ENCODE results near the gene LRIF1. TPM values are rescaled to one million over a fixed set of nuclear protein-coding genes. Genes with fewer than 3 reads are reported as not detected.
A peak's percentile ranks its signal among the peaks of the same experiment; 100 is the strongest.
"Not testable (repeated sequence)": the region's sequence is repeated elsewhere in the genome, so short reads cannot be mapped to it uniquely, and the experiment has no call there.

Gene LRIF1, protein sequence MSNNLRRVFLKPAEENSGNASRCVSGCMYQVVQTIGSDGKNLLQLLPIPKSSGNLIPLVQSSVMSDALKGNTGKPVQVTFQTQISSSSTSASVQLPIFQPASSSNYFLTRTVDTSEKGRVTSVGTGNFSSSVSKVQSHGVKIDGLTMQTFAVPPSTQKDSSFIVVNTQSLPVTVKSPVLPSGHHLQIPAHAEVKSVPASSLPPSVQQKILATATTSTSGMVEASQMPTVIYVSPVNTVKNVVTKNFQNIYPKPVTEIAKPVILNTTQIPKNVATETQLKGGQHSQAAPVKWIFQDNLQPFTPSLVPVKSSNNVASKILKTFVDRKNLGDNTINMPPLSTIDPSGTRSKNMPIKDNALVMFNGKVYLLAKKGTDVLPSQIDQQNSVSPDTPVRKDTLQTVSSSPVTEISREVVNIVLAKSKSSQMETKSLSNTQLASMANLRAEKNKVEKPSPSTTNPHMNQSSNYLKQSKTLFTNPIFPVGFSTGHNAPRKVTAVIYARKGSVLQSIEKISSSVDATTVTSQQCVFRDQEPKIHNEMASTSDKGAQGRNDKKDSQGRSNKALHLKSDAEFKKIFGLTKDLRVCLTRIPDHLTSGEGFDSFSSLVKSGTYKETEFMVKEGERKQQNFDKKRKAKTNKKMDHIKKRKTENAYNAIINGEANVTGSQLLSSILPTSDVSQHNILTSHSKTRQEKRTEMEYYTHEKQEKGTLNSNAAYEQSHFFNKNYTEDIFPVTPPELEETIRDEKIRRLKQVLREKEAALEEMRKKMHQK
- 8.5 and 9.5 TPM in 2 replicates for total RNA-seq (2022)
- Bru-seq, nascent RNA: percentile 78 among the genes with signal in this experiment
- BruChase-seq, experiment 1, labeled RNA remaining after a 6-hour chase: percentile 78 among the genes with signal in this experiment
- BruChase-seq, experiment 2, labeled RNA remaining after a 2-hour chase: percentile 85 among the genes with signal in this experiment
- long read RNA-seq, transcript LRIF1-201 (4 exons, 3,475 nt): major isoform, 11 of 27 reads
- long read RNA-seq, transcript LRIF1-202 (3 exons, 1,796 nt): minor isoform, 10 of 27 reads
- long read RNA-seq, partial matches to known transcripts: 1 of 27 reads
- long read RNA-seq, other reads (novel, unspliced or antisense): 5 of 27 reads

DNA sequence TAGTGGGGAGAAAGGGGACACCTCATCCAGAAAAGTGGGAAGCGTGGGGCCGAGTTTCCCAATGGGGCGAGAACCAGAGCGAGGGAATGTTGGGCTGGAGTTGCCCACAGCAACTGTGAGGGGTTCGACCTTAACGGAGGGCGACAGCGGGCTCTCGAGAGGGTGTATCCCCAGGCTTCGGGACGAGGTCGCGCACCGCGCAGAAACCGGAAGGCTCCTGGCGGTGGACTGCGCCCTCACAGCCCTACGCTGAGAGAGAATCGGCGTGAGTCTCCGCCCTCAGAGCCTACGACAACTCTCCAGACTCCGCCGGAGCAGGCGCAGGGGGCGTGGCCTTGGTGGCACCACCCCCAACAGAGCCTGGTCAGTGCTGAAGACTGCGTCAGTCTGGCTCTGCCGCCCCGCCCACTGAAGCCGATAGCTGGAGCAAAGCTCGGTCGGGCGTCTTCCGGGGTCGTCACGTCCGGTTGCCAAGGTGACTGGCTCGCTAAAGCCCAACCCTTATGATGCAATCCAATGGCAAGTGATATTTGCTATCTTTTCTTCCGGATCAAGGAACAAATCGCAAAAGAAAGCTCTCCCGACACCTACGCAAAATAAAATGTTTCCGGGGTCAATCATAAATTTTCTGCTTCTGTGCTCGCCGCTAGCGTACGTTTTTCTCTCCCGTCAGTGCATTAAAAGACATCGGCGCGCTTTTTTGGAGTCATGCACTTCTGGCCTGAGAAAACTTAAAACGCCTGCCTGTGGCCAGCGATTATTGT lies at the start of gene LRIF1:
Gene LRIF1, minus strand, starts transcription at position 232 of the 764 bp plus-strand sequence. CDS start 234 bp downstream, outside the sequence.
- ChIA-PET POLR2A (interaction anchor here (0.6 to 1.6 kb wide), 11 partner anchors 10 to 542 kb away, joined by 3 to 9 read pairs (median 3); no protein-coding TSS in a partner anchor), CTCF (no interaction called here)
- Mint-ChIP-seq H3K27ac (ENCODE audit: low read depth, unreplicated experiment) (peak within 1 kb of the TSS; percentile 44), H3K4me3 (ENCODE audit: unreplicated experiment) (peak within 1 kb of the TSS; percentile 70), H3K36me3 (ENCODE audit: insufficient read depth, unreplicated experiment) (peaks cover 10% of the 10 kb centered on the region), H3K27me3 (ENCODE audit: insufficient read depth, unreplicated experiment) (no peaks in the 10 kb centered on the region), H3K4me1 (ENCODE audit: insufficient read depth, unreplicated experiment) (peaks cover 5% of the 10 kb centered on the region), H3K9me3 (ENCODE audit: unreplicated experiment) (peaks cover 16% of the 10 kb centered on the region)
- peak; percentile 51 for DNase-seq (ENCODE audit: unreplicated experiment)
- TF ChIP-seq, protein P1, sequence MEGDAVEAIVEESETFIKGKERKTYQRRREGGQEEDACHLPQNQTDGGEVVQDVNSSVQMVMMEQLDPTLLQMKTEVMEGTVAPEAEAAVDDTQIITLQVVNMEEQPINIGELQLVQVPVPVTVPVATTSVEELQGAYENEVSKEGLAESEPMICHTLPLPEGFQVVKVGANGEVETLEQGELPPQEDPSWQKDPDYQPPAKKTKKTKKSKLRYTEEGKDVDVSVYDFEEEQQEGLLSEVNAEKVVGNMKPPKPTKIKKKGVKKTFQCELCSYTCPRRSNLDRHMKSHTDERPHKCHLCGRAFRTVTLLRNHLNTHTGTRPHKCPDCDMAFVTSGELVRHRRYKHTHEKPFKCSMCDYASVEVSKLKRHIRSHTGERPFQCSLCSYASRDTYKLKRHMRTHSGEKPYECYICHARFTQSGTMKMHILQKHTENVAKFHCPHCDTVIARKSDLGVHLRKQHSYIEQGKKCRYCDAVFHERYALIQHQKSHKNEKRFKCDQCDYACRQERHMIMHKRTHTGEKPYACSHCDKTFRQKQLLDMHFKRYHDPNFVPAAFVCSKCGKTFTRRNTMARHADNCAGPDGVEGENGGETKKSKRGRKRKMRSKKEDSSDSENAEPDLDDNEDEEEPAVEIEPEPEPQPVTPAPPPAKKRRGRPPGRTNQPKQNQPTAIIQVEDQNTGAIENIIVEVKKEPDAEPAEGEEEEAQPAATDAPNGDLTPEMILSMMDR (IDR thresholded peaks at IDR 0.05; ENCODE audit: unreplicated experiment): no peak
- intact Hi-C loops (cut with micrococcal nuclease): no loop called here
- BruUV-seq (replicated peaks): no TSS peak

DNA sequence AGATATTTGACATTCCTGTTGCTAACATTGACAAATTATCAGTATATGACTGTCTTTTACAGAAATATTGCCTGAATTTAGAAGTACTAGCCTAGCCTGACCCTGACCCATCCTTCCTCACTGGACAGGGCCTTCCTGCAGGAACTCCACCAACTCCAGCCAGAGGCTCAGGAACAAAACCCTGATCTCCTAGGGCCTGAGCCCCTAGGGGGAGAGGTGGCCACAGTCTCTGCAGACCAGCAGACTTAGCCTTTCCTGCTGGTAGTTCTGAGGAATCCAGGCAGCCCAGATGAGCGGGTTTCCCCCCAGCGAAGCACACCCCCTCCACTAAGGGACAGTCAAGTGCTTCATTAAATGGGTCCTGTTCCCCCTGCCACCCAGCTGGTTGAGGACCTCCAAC lies 44.3 kb upstream of the LRIF1 start:
- POLR2A ChIA-PET: no interaction called here
- no TSS peak for BruUV-seq (replicated peaks)
- no peaks in the 10 kb centered on the region for H3K36me3 Mint-ChIP-seq (ENCODE audit: insufficient read depth, unreplicated experiment)
- CTCF ChIA-PET: interaction anchor here (1.6 kb wide), 1 partner anchor 15 kb away, joined by 4 read pairs; no protein-coding TSS in a partner anchor
- DNase-seq (ENCODE audit: unreplicated experiment): no peak
- no peaks in the 10 kb centered on the region for H3K27me3 Mint-ChIP-seq (ENCODE audit: insufficient read depth, unreplicated experiment)
- H3K4me3 Mint-ChIP-seq (ENCODE audit: unreplicated experiment): no peak overlapping the region
- intact Hi-C loops (cut with micrococcal nuclease): no loop called here
- no peaks in the 10 kb centered on the region for H3K4me1 Mint-ChIP-seq (ENCODE audit: insufficient read depth, unreplicated experiment)
- peaks cover 34% of the 10 kb centered on the region for H3K9me3 Mint-ChIP-seq (ENCODE audit: unreplicated experiment)
- TF ChIP-seq, protein P1 (IDR thresholded peaks at IDR 0.05; ENCODE audit: unreplicated experiment): no peak
- no peak overlapping the region for H3K27ac Mint-ChIP-seq (ENCODE audit: low read depth, unreplicated experiment)

DNA sequence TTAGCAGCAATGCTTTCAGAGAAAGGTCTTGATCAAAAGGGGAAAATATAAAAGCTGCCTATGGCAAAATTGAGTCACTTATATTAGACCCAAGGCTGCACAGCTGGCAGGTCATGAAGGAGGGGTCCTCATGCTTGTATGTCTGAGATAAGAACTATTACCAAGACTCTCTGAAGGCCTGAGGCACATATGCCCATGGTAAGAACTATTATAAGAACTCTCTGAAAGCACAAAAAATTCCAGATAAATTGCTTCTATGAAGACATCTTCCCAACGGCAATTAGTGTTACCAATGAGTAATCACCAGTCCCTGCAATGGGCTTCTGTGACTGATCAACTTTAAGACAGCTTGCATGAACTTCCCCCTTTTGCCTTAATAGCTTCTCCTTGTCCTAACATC lies 42.8 kb upstream of the LRIF1 start:
- POLR2A ChIA-PET: no interaction called here
- DNase-seq (ENCODE audit: unreplicated experiment): no peak
- Mint-ChIP-seq H3K4me1 (ENCODE audit: insufficient read depth, unreplicated experiment) (no peaks in the 10 kb centered on the region), H3K9me3 (ENCODE audit: unreplicated experiment) (peaks cover 37% of the 10 kb centered on the region), H3K4me3 (ENCODE audit: unreplicated experiment) (no peak overlapping the region), H3K36me3 (ENCODE audit: insufficient read depth, unreplicated experiment) (no peaks in the 10 kb centered on the region), H3K27ac (ENCODE audit: low read depth, unreplicated experiment) (no peak overlapping the region), H3K27me3 (ENCODE audit: insufficient read depth, unreplicated experiment) (no peaks in the 10 kb centered on the region)
- intact Hi-C loops (cut with micrococcal nuclease): no loop called here
- TF ChIP-seq, protein P1 (IDR thresholded peaks at IDR 0.05; ENCODE audit: unreplicated experiment): no peak
- BruUV-seq (replicated peaks): no TSS peak
- CTCF ChIA-PET: interaction anchor here (0.6 to 1.6 kb wide), 5 partner anchors 13 to 501 kb away, joined by 3 to 4 read pairs (median 4); no protein-coding TSS in a partner anchor

DNA sequence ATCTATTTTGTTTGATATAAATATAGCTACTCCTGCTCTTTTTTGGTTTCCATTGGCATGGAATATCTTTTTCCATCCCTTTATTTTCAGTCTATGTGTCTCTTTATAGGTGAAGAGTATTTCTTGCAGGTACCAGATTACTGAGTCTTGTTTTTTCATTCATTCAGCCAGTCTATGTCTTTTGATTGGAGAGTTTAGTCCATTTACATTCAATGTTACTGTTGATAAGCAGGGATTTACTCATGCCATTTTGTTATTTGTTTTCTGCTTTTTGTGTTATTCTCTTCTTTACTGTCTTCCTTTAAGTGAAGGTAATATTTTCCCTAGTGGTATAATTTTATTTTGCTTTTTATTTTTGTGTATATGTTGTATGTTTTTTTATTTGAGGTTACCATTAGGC lies 35.9 kb upstream of the LRIF1 start:
- Mint-ChIP-seq H3K27me3 (ENCODE audit: insufficient read depth, unreplicated experiment) (peaks cover 47% of the 10 kb centered on the region), H3K9me3 (ENCODE audit: unreplicated experiment) (peaks cover 26% of the 10 kb centered on the region)
- DNase-seq (ENCODE audit: unreplicated experiment); H3K36me3 Mint-ChIP-seq (ENCODE audit: insufficient read depth, unreplicated experiment); H3K27ac Mint-ChIP-seq (ENCODE audit: low read depth, unreplicated experiment); BruUV-seq (replicated peaks); H3K4me3 Mint-ChIP-seq (ENCODE audit: unreplicated experiment); H3K4me1 Mint-ChIP-seq (ENCODE audit: insufficient read depth, unreplicated experiment); POLR2A ChIA-PET: not testable (repeated sequence)
- intact Hi-C loops (cut with micrococcal nuclease): loop anchor here (10.0 kb wide), 1 partner anchor 365 kb away; no protein-coding TSS in a partner anchor
- CTCF ChIA-PET: interaction anchor here (0.7 to 1.4 kb wide), 3 partner anchors 28 to 383 kb away, joined by 3 to 5 read pairs (median 3); no protein-coding TSS in a partner anchor

DNA sequence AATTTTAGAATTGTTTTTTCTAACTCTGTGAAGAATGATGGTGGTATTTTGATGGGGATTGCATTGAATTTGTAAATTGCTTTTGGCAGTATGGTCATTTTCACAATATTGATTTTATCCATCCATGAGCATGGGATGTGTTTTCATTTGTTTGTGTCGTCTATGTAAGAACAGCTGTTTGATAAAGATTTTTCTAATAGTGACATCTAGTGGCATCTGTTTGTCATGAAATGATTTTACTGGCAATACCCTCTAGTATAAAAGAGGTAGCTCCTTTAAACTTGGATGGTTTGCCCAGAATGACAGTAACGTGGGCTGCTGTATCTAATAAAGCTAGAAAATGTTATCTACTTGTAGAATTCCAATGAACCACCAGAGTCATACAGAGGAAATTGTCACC lies 28.6 kb upstream of the LRIF1 start:
- ChIA-PET POLR2A (interaction anchor here (1.1 kb wide), 2 partner anchors 18 to 28 kb away, joined by 3 read pairs; no protein-coding TSS in a partner anchor), CTCF (interaction anchor here (0.6 to 5.4 kb wide), 22 partner anchors 10 to 410 kb away, joined by 3 to 27 read pairs (median 3); no protein-coding TSS in a partner anchor)
- H3K27me3 Mint-ChIP-seq (ENCODE audit: insufficient read depth, unreplicated experiment): peaks cover 56% of the 10 kb centered on the region
- not testable (repeated sequence) for H3K4me3 Mint-ChIP-seq (ENCODE audit: unreplicated experiment); H3K36me3 Mint-ChIP-seq (ENCODE audit: insufficient read depth, unreplicated experiment); H3K9me3 Mint-ChIP-seq (ENCODE audit: unreplicated experiment); H3K4me1 Mint-ChIP-seq (ENCODE audit: insufficient read depth, unreplicated experiment); BruUV-seq (replicated peaks); H3K27ac Mint-ChIP-seq (ENCODE audit: low read depth, unreplicated experiment)
- intact Hi-C loops (cut with micrococcal nuclease): loop anchor here (2.0 to 10.0 kb wide), 2 partner anchors 210 to 358 kb away; no protein-coding TSS in a partner anchor
- peak; percentile 19 for DNase-seq (ENCODE audit: unreplicated experiment)
